SK-N-SH (cell line): ENCODE data around the gene CARS2. TPM values are rescaled to one million over a fixed set of nuclear protein-coding genes. Genes with fewer than 3 reads are reported as not detected.

Source experiments
- CTCF ChIA-PET: fragments of 300-600, 350-600 bp; formaldehyde crosslinking; extraction: SDS; loops from one replicate; lab custom pipeline; 2021; lab: Yijun Ruan, JAX
- POLR2A ChIA-PET: fragments of 350-600 bp; sonication (Branson Sonifier 250); formaldehyde crosslinking; extraction: SDS; loops from one replicate; lab custom pipeline; 2020; ENCODE audit warnings: antibody characterized with exemption, inconsistent platforms; lab: Yijun Ruan, JAX
- DNase-seq: peaks from one replicate; pipeline ENCODE4 v3.0.0; 2012
- H2AFZ ChIP-seq: fragments of 200-600 bp; sonication (generic); 2 replicates; pipeline ENCODE4 v1.8.1; 2016; ENCODE audit warnings: antibody characterized with exemption, mild to moderate bottlenecking, low read depth
- H3F3A ChIP-seq: fragments of 200-600 bp; sonication (generic); replicated peaks from 2 replicates; pipeline ENCODE3; 2016; ENCODE audit warnings: antibody characterized with exemption, mild to moderate bottlenecking; ENCODE audit not compliant: insufficient read depth
- H3K27ac ChIP-seq, 2 experiments: fragments of 200-500 bp in 1 of 2; fragments of 200-600 bp in 1 of 2; sonication (Bioruptor generic) in 1 of 2; sonication (generic), shearing (Covaris generic) in 1 of 2; 2 replicates each; pipeline versions ENCODE4 v1.5.1 to v1.6.1; 2014 to 2016; ENCODE audit warnings: low read depth in 2 of 2, inconsistent platforms in 1 of 2, low read length in 1 of 2, mild to moderate bottlenecking in 1 of 2, mixed read lengths in 1 of 2
- H3K27me3 ChIP-seq: fragments of 200-600 bp; sonication (generic), shearing (Covaris generic); 2 replicates; pipeline ENCODE4 v1.6.1; 2016; ENCODE audit warnings: mixed run types; ENCODE audit not compliant: insufficient read depth
- H3K36me3 ChIP-seq, 2 experiments: fragments of 200-500 bp in 1 of 2; fragments of 200-600 bp in 1 of 2; sonication (Bioruptor generic) in 1 of 2; sonication (generic) in 1 of 2; replicated peaks in 1 of 2; 2 replicates each; pipeline versions ENCODE3 to v1.5.1; 2014 to 2016; ENCODE audit warnings: low read length in 1 of 2, mild to moderate bottlenecking in 1 of 2; ENCODE audit not compliant: insufficient read depth in 2 of 2, control insufficient read depth in 1 of 2
- H3K4me1 ChIP-seq, 2 experiments: fragments of 200-500 bp in 1 of 2; fragments of 200-600 bp in 1 of 2; sonication (Bioruptor generic) in 1 of 2; sonication (generic), shearing (Covaris generic) in 1 of 2; 2 replicates each; pipeline versions ENCODE4 v1.5.1 to v1.6.1; 2014 to 2016; ENCODE audit warnings: low read depth in 1 of 2, low read length in 1 of 2, mixed run types in 1 of 2; ENCODE audit not compliant: insufficient read depth in 2 of 2, control insufficient read depth in 1 of 2
- H3K4me2 ChIP-seq: fragments of 200-600 bp; sonication (generic), shearing (Covaris generic); 2 replicates; pipeline ENCODE4 v1.6.1; 2017; ENCODE audit warnings: mixed run types
- H3K4me3 ChIP-seq, 2 experiments: fragments of 200-500 bp in 1 of 2; fragments of 200-600 bp in 1 of 2; sonication (Bioruptor generic) in 1 of 2; sonication (generic), shearing (Covaris generic) in 1 of 2; 2 replicates each; pipeline versions ENCODE4 v1.5.1 to v1.8.1; 2014 to 2016; ENCODE audit warnings: low read depth in 2 of 2, inconsistent platforms in 1 of 2, low read length in 1 of 2, mild to moderate bottlenecking in 1 of 2, mixed read lengths in 1 of 2, moderate library complexity in 1 of 2
- H3K79me2 ChIP-seq: fragments of 200-600 bp; sonication (generic); 2 replicates; pipeline ENCODE4 v1.8.1; 2017; ENCODE audit warnings: mild to moderate bottlenecking; ENCODE audit not compliant: insufficient read depth
- H3K9ac ChIP-seq: fragments of 200-600 bp; sonication (generic); 2 replicates; pipeline ENCODE4 v1.6.1; 2017; ENCODE audit warnings: mixed run types
- H3K9me2 ChIP-seq: fragments of 200-600 bp; sonication (generic); 2 replicates; pipeline ENCODE4 v1.6.1; 2017; ENCODE audit warnings: mixed run types
- H3K9me3 ChIP-seq: fragments of 200-600 bp; sonication (generic); 2 replicates; pipeline ENCODE4 v1.6.1; 2017; ENCODE audit warnings: mixed run types, mild to moderate bottlenecking, moderate library complexity
- H4K20me1 ChIP-seq: fragments of 200-600 bp; sonication (generic); 2 replicates; pipeline ENCODE4 v1.6.1; 2017; ENCODE audit warnings: mild to moderate bottlenecking, mixed run types; ENCODE audit not compliant: insufficient read depth
- FOSL2 ChIP-seq: IDR thresholded peaks from 2 replicates; pipeline ENCODE4 v1.4.0; 2012; ENCODE audit warnings: low read depth, mild to moderate bottlenecking, moderate library complexity, borderline replicate concordance
- FOXJ3 ChIP-seq: sonication (generic); formaldehyde crosslinking; IDR thresholded peaks from 2 replicates; pipeline ENCODE4 v1.5.1; 2020; ENCODE audit warnings: mild to moderate bottlenecking, missing genetic modification reagents
- FOXM1 ChIP-seq: IDR thresholded peaks from 2 replicates; pipeline ENCODE4 v1.4.0; 2012; ENCODE audit warnings: low read depth, mild to moderate bottlenecking
- GABPA ChIP-seq: IDR thresholded peaks from 2 replicates; pipeline ENCODE4 v1.4.0; 2012; ENCODE audit warnings: low read depth, mild to moderate bottlenecking
- GATA2 ChIP-seq: sonication (generic); formaldehyde crosslinking; IDR thresholded peaks from 2 replicates; pipeline ENCODE4 v1.5.0; 2020; ENCODE audit warnings: mild to moderate bottlenecking, missing genetic modification reagents
- MEF2A ChIP-seq: IDR thresholded peaks from 2 replicates; pipeline ENCODE4 v1.4.0; 2012; ENCODE audit warnings: low read depth, borderline replicate concordance
- MXI1 ChIP-seq: IDR thresholded peaks from 2 replicates; pipeline ENCODE4 v1.6.1; 2012; ENCODE audit warnings: mild to moderate bottlenecking, low read depth, low read length, improper control_type of control experiment
- NFIC ChIP-seq: IDR thresholded peaks from 2 replicates; pipeline ENCODE4 v1.4.0; 2012; ENCODE audit warnings: borderline replicate concordance
- POLR2AphosphoS5 ChIP-seq: IDR thresholded peaks from 2 replicates; pipeline ENCODE4 v1.6.1; 2012; ENCODE audit warnings: low read depth, low read length
- SIN3A ChIP-seq: IDR thresholded peaks from 2 replicates; pipeline ENCODE4 v1.6.1; 2012; ENCODE audit warnings: low read depth, mild to moderate bottlenecking, low read length, moderate library complexity, borderline replicate concordance
- TCF12 ChIP-seq: IDR thresholded peaks from 2 replicates; pipeline ENCODE4 v1.4.0; 2012
- TEAD4 ChIP-seq: IDR thresholded peaks from 2 replicates; pipeline ENCODE4 v1.4.0; 2012; ENCODE audit warnings: mild to moderate bottlenecking, borderline replicate concordance; ENCODE audit not compliant: insufficient read depth
- WGBS: methylation state at CpG from one replicate; pipeline ENCODE4 v1.1.6; 2017; ENCODE audit warnings: low lambda C conversion rate; 5-methylcytosine and 5-hydroxymethylcytosine counted together
- polyA plus RNA-seq, 3 experiments: library from polyadenylated mRNA; depleted of rRNA; stranded (reverse); fragments of >200 nt; gene quantifications; 2 replicates each; pipeline ENCODE4 v1.2.3, GENCODE V29; 2012
- TF ChIP-seq, protein P1 (sequence below): IDR thresholded peaks from 2 replicates; pipeline ENCODE4 v1.6.1; 2012; ENCODE audit warnings: mild to moderate bottlenecking, low read depth, low read length, moderate library complexity
- TF ChIP-seq, protein P2 (sequence below): IDR thresholded peaks from 2 replicates; pipeline ENCODE4 v1.4.0; 2012; ENCODE audit warnings: low read depth, borderline replicate concordance
- TF ChIP-seq, protein P3 (sequence below): fragments of 150-350 bp; IDR thresholded peaks from 2 replicates; pipeline ENCODE4 v1.6.1; 2017; ENCODE audit warnings: antibody characterized with exemption, low read length, low read depth, borderline replicate concordance
- TF ChIP-seq, protein P4 (sequence below): fragments of 200-600 bp; sonication (generic); IDR thresholded peaks from 2 replicates; pipeline ENCODE4 v1.6.1; 2017; ENCODE audit warnings: antibody characterized with exemption, mild to moderate bottlenecking, moderate library complexity
- TF ChIP-seq, protein P5 (sequence below): IDR thresholded peaks from 2 replicates; pipeline ENCODE4 v1.4.0; 2012; ENCODE audit warnings: low read depth

Gene CARS2
- polyA plus RNA-seq, 1 of the 3 experiments (the other 2 are of a cell fraction) = 78.6 TPM

DNA sequence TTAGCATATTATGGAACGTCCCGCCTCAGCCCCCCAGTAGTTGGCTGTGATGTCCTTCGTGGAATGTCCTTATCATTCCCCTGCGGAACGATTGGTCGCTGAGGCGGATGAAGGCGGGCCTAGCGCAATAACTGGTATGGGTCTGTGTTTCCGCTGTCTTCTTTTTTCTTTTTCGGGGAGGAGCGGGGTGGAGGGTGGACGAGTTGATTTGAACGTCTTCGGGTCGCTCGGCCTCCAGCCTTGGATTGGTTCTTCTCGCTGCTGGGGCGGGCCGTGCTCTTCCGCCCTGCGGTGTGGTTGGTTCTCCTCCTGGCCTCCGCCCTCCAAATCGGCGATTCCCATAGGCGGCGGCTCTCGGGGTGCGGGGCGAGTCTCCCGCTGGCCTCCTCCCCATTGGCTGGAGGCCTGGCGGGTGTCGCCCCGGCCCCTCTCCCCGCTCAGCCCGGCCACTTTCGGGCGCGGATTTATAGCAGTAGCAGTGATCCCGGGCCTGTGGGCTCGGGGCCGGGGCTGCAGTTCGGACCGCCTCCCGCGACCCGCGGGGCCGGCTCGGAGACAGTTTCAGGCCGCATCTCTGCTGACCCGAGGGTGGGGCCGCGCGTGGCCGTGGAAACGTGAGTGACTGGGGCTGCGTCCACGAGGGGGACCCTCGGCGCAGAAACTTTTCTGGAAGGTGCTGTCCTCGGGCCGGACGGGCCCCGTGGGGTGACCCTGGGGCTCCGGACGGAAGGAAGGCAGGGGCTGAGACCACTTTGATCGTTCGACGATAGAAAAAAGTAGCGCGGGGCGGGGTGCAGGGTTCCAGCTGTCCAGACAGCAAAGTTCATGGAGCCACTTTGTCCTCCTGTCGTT is 9.7 kb upstream of the CARS2 start (continued):
- TF ChIP-seq, protein P1, sequence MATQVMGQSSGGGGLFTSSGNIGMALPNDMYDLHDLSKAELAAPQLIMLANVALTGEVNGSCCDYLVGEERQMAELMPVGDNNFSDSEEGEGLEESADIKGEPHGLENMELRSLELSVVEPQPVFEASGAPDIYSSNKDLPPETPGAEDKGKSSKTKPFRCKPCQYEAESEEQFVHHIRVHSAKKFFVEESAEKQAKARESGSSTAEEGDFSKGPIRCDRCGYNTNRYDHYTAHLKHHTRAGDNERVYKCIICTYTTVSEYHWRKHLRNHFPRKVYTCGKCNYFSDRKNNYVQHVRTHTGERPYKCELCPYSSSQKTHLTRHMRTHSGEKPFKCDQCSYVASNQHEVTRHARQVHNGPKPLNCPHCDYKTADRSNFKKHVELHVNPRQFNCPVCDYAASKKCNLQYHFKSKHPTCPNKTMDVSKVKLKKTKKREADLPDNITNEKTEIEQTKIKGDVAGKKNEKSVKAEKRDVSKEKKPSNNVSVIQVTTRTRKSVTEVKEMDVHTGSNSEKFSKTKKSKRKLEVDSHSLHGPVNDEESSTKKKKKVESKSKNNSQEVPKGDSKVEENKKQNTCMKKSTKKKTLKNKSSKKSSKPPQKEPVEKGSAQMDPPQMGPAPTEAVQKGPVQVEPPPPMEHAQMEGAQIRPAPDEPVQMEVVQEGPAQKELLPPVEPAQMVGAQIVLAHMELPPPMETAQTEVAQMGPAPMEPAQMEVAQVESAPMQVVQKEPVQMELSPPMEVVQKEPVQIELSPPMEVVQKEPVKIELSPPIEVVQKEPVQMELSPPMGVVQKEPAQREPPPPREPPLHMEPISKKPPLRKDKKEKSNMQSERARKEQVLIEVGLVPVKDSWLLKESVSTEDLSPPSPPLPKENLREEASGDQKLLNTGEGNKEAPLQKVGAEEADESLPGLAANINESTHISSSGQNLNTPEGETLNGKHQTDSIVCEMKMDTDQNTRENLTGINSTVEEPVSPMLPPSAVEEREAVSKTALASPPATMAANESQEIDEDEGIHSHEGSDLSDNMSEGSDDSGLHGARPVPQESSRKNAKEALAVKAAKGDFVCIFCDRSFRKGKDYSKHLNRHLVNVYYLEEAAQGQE = no peak
- TF ChIP-seq, protein P2, sequence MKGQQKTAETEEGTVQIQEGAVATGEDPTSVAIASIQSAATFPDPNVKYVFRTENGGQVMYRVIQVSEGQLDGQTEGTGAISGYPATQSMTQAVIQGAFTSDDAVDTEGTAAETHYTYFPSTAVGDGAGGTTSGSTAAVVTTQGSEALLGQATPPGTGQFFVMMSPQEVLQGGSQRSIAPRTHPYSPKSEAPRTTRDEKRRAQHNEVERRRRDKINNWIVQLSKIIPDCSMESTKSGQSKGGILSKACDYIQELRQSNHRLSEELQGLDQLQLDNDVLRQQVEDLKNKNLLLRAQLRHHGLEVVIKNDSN = no peak
- TF ChIP-seq FOXJ3 (CRISPR knock-in tag) (no peak), SIN3A (no peak)
- TF ChIP-seq, protein P3, sequence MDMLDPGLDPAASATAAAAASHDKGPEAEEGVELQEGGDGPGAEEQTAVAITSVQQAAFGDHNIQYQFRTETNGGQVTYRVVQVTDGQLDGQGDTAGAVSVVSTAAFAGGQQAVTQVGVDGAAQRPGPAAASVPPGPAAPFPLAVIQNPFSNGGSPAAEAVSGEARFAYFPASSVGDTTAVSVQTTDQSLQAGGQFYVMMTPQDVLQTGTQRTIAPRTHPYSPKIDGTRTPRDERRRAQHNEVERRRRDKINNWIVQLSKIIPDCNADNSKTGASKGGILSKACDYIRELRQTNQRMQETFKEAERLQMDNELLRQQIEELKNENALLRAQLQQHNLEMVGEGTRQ = no peak

DNA sequence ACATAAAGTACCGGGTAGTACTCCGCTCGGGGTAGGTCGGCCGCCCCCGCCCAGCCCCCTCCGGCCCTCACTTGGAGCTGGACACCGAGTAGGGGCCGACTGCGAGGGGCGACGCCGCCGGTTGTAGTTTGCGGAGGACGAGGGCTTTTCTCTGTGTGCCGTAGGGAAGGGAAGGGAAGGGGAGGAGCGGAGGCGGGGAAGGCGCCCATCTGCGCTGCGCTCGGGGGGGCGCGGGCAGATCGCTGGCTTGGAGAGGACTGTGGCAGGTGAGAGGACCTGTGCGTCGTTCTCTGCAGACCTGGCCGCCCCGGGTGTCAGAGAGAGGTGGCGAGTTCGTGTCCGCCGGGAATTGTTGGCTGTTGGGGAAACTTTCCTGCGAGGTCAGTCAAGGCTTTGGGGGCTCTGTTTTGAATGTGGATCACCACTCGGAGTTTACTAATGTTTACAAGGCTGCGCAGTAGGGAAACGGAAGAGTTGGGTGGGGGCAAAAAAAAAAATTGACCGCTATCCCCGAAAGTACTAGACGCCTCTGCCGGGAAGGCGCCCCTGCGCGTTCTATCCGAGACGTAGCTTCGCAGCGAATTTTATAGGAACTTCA is 9.0 kb upstream of the CARS2 start:
- Histone ChIP-seq H3K36me3 (peaks cover 4 to 8% of the 10 kb centered on the region in 2 experiments), H3K4me1 (peaks cover 3 to 6% of the 10 kb centered on the region in 2 experiments; a peak in 3 of 4 replicates), H3K9ac (peak overlapping the region; percentile 100), H3K4me3 (peak overlapping the region; percentile 97 to 99), H3K79me2 (peaks cover 68% of the 10 kb centered on the region), H3K9me2 (no peaks in the 10 kb centered on the region), H3K27me3 (no peaks in the 10 kb centered on the region), H3F3A (peaks cover 15% of the 10 kb centered on the region), H4K20me1 (peaks cover 33% of the 10 kb centered on the region), H3K9me3 (no peaks in the 10 kb centered on the region), H3K4me2 (peak overlapping the region; percentile 96), H3K27ac (peak overlapping the region; percentile 98 to 100), H2AFZ (0 out of 2 replicates have a peak overlapping the region, but pooled peaks have one; percentile 45)
- ChIA-PET CTCF (interaction anchor here (0.6 to 1.1 kb wide), 2 partner anchors 86 to 97 kb away, joined by 3 to 4 read pairs; no protein-coding TSS in a partner anchor), POLR2A (interaction anchor here (0.6 to 1.4 kb wide), 21 partner anchors 9 to 1639 kb away, joined by 3 to 10 read pairs (median 4); partner anchors contain the start of genes ANKRD10, CARS2 and NAXD)
- no peak for DNase-seq
- 1% methylated on average over 45 of the region's 49 CpGs for WGBS
- TF ChIP-seq NFIC (no peak), SIN3A (peak; percentile 89; the same call in 1 of the 2 replicates), GABPA (no peak), FOSL2 (peak; percentile 11; the same call in 1 of the 2 replicates), GATA2 (CRISPR knock-in tag) (no peak), MEF2A (no peak), TCF12 (peak; percentile 33; the same call in 1 of the 2 replicates), FOXM1 (no peak), TEAD4 (no peak), MXI1 (peak; percentile 19; the same call in 1 of the 2 replicates), POLR2AphosphoS5 (peak; percentile 100)
- TF ChIP-seq, protein P4, sequence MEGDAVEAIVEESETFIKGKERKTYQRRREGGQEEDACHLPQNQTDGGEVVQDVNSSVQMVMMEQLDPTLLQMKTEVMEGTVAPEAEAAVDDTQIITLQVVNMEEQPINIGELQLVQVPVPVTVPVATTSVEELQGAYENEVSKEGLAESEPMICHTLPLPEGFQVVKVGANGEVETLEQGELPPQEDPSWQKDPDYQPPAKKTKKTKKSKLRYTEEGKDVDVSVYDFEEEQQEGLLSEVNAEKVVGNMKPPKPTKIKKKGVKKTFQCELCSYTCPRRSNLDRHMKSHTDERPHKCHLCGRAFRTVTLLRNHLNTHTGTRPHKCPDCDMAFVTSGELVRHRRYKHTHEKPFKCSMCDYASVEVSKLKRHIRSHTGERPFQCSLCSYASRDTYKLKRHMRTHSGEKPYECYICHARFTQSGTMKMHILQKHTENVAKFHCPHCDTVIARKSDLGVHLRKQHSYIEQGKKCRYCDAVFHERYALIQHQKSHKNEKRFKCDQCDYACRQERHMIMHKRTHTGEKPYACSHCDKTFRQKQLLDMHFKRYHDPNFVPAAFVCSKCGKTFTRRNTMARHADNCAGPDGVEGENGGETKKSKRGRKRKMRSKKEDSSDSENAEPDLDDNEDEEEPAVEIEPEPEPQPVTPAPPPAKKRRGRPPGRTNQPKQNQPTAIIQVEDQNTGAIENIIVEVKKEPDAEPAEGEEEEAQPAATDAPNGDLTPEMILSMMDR = peak; percentile 10; the same call in 1 of the 2 replicates
- TF ChIP-seq, protein P5, sequence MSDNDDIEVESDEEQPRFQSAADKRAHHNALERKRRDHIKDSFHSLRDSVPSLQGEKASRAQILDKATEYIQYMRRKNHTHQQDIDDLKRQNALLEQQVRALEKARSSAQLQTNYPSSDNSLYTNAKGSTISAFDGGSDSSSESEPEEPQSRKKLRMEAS = 0 out of 2 replicates have a peak, but pooled peaks have one; percentile 35
- TF ChIP-seq, protein P3 = no peak
